Skeletal muscle cell (primary cell): Measurements from ENCODE around the gene COL4A3.

Experiments used
- DNase-seq: peaks from one replicate; pipeline ENCODE4 v3.0.0-alpha.2; 2010; ENCODE audit warnings: low read depth
- H3K4me3 ChIP-seq: 2 replicates; pipeline ENCODE4 v1.5.1; 2011; ENCODE audit warnings: low read depth, mild to moderate bottlenecking, control low read depth, low read length, moderate library complexity

COL4A3 gene

DNA sequence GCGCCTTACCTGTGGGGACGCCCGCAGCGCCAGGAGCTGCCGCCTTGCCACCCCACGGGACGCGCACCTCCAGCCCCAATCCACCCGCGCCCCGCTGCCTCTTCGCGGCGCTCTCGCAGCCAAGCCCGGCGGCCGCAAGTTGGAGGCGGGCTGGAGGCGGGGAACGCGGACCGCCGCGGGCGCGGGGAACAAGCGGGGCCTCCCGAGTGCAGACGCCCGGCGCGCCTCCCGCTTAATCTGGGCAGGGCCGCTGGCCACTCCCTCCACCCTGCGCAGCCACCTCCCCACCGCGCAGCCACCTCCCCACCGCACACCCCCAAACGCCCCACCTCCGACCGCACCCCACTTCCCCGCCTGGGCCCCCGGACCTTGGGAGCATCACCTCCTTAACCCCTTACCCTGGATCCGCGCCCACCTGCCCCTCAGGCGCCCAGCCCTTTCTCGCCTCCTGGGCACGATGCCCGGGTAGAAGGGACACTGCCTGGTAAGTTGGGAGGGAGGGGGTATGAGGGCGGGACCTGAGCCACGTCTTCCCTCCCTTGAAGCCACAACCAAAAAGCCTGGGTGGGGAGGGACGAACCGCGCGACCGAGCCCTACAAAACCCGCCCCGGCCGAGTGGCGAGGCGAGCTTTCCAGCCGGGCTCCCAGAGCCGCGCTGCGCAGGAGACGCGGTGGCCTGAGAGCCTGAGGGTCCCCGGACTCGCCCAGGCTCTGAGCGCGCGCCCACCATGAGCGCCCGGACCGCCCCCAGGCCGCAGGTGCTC is at the start of gene COL4A3, which contains the start of gene COL4A4:
Gene COL4A3 (plus strand): TSS at position 627 of the 765 bp plus-strand sequence. CDS start 103 bp downstream, at position 730.
Gene COL4A4 (minus strand): TSS at position 208 of the 765 bp plus-strand sequence. CDS start 16,722 bp downstream, outside the sequence.
- no peak for DNase-seq
- peak within 1 kb of the TSS; percentile 44 for H3K4me3 ChIP-seq

DNA sequence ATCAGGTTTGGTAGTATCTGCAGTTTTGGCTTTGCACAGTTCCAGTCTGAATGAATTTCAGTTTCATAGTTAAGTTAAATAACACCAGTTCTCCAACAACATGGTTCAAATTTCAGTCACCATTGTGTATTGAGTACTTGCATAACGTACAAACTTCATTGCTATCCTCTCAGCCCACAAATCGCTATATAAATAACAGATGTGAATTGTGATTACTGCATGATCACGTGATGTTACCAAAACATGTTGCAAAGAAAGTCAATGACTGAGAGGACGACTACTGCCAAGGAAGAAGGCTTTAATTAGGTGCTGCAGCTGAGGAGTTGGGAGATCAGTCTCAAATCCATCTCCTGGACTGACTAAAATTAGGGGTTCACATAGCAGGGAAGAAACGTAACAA is 48.7 kb upstream of the COL4A3 start:
- DNase-seq = peak; percentile 18

DNA sequence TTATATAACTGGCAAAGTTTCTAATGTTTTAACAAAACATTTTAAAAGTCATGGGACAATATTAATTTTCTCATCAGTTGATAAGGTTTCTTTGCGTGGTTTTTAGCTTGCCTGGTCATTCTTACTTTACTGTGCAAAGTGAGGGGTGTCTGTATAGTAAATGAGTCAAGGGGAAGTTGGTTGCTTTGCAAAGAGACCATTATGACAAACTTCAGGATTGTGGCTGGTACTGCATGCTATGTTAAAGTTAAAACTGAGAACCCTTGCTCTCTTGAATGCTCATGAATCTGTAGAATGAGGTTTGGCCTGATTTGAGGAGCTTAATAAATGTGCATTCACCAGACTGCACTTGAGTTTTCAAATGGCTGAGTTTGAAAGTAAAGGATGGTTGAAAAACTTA is 47.4 kb upstream of the COL4A3 start:
- no peak overlapping the region for H3K4me3 ChIP-seq
- DNase-seq = no peak

More for the DNA sequence above, 48.7 kb upstream of the COL4A3 start:
- no peak overlapping the region for H3K4me3 ChIP-seq

GRCh38 chr2:227117852-227118251 is 46.6 kb upstream of the COL4A3 start:
- H3K4me3 ChIP-seq = no peak overlapping the region
- no peak for DNase-seq

- H3K4me3 ChIP-seq = no peak overlapping the region
- DNase-seq = no peak
These were observed 46.1 kb upstream of the COL4A3 start for GRCh38 chr2:227118353-227118752.

- no peak for DNase-seq
- no peak overlapping the region for H3K4me3 ChIP-seq
These were observed 40.7 kb upstream of the COL4A3 start for GRCh38 chr2:227123697-227124096.

- no peak overlapping the region for H3K4me3 ChIP-seq
- no peak for DNase-seq
These were observed 39.6 kb upstream of the COL4A3 start for GRCh38 chr2:227124811-227125210.

DNA sequence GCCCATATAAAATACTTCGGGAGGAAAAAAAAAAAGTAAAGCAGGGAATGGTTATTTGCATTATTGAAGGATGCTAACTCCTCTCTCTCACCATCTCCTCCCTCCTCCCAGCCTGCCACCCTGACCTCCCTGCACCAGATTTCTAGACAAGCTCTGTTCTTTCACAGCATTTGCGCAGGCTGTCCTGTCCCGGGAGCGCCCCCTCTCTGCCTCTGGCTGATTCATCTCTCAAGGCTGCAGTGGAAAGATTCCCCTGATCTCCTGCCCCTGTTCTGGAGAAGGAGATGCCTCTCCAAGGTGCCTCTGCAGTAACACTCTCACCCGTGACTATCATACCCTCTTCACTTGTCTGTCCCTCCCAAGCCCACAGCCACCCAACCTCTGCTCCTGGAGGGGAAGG is 38.9 kb upstream of the COL4A3 start:
- DNase-seq = no peak
- H3K4me3 ChIP-seq = no peak overlapping the region

DNA sequence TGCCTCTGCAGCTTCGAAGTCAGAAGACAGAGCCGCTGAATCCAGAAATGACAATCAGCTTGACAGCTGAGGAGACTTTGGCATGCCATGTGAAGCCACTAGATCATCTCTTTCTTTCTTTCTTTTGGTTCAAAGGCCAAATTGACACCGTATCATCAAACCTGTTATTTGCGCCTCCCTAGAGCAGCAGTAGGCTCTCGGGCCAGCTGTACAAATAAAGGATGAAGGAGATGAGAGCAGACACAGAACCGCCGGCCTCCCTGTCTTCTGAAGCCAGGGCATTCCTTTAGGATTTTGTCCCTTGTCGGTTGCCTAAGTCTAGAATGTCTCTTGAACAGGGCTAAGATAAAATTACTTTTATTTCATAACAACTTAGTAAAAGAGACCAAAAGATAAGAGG is 37.2 kb upstream of the COL4A3 start:
- DNase-seq = no peak
- H3K4me3 ChIP-seq = no peak overlapping the region

- DNase-seq = no peak
- no peak overlapping the region for H3K4me3 ChIP-seq
These were observed 33.8 kb upstream of the COL4A3 start for GRCh38 chr2:227130636-227131035.

- H3K4me3 ChIP-seq = no peak overlapping the region
- no peak for DNase-seq
These were observed 31.4 kb upstream of the COL4A3 start for GRCh38 chr2:227132986-227133385.

GRCh38 chr2:227134591-227134990 is 29.8 kb upstream of the COL4A3 start:
- DNase-seq = no peak
- no peak overlapping the region for H3K4me3 ChIP-seq

DNA sequence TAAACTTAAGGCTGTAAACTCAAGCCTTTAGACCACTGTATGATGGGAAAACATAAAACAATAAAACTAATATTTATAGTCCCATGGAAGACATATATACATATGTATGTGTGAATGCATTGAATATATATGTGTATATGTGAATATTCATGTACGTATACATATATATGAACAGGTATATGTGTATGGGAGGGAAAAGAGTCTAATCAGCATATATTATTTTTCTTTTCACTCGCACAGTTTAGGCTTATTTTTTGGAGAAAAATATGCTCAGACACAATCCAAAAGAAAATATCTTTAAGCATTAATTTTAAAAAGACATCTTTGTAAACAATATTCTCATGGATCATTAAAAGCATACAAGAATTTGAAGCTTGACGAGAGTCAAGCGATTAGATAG is 23.1 kb upstream of the COL4A3 start:
- DNase-seq = no peak
- no peak overlapping the region for H3K4me3 ChIP-seq

GRCh38 chr2:227143895-227144294 is 20.5 kb upstream of the COL4A3 start:
- DNase-seq = no peak

GRCh38 chr2:227146456-227146855 is 18.0 kb upstream of the COL4A3 start:
- no peak overlapping the region for H3K4me3 ChIP-seq
- no peak for DNase-seq

More at GRCh38 chr2:227143895-227144294, 20.5 kb upstream of the COL4A3 start:
- no peak overlapping the region for H3K4me3 ChIP-seq

DNA sequence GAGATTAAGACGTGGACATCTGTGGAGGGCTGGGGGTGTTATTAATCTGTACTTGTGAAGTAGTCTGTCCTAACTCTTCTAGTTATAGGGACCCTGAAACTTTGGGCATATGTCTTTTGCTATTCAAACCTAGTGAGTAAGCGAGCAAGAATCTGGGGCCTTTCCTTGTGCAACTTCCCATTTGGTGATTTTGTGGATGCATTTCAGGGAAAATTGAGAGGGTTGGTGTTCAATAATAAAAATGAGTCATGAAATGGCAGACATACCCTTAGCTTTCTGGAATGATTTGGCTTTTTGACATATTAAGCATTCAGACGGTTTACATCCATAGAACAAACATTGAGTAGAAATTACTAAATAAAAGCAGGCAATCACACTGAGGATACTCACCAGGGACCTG is 17.4 kb upstream of the COL4A3 start:
- DNase-seq = peak; percentile 38

DNA sequence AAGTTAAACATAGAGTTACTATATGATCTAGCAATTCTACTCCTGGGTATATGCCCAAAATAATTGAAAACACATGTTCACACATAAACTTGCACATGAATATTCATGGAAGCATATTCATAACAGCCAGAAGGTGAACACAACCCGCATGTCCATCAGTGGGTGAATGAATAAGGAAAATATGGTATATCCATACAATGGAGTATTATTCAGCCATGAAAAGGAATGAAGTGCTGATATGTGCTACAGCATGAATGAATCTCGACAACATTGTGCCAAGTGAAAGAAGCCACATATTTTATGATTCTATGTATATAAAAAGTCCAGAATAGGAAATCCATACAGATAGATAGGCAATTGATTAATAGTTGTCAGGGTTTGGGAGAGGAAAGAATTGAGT is 16.3 kb upstream of the COL4A3 start:
- no peak for DNase-seq
- no peak overlapping the region for H3K4me3 ChIP-seq

More for the DNA sequence above, 17.4 kb upstream of the COL4A3 start:
- no peak overlapping the region for H3K4me3 ChIP-seq

GRCh38 chr2:227150222-227150936 is 14.0 kb upstream of the COL4A3 start:
- no peak for DNase-seq
- no peak overlapping the region for H3K4me3 ChIP-seq

DNA sequence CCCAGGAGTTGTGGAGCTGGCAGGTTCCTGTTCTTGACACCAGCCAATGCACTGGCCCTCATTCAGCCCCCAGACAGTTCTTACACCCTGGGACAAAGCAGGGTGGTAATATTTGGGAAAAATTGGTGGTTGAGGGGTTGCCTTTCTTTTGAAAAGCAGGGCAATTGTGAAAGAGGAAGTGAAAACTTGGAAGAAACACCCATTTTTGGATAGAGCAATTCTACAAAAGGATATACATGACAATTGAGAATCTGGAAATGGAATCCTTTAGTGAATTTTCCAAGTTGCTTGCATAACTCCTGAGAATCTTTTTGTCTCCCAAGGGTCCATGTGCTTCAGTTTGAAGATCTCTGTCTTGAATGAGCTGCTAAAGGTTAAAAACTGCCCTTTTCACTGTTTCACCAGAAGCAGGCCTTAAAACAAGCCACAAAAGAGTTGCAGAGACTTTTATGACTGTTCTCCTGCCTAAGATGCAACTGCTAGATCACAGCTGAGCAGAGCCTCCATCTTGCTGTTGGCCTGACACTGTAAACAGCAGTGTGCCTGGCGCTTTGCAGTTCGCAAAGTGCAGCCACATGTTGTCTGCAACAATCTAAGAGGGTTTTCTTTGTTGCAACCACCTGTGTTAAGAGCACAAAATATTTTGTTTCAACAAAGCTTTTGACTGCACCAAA is 12.2 kb upstream of the COL4A3 start:
- DNase-seq = peak; percentile 44

DNA sequence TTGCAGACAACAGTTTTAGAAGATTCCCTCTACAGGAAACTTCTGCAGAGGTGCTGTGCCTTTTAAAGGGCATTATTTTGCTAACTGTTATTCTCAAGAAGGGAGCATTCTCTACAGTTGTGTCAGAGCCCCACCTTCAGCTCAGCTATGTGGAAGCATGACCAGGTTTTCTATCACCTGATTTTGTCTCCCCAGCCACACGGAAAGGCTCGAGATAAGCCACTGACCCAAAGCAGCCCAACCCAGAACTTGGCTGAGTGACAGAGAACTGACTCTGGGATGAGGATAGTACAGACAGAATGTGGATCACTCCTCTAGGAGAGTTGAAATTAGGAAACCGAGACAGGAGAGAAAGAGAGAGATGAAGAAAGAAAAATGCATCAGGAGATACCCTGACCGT is 11.1 kb upstream of the COL4A3 start:
- H3K4me3 ChIP-seq = no peak overlapping the region
- no peak for DNase-seq

More for the DNA sequence above, 12.2 kb upstream of the COL4A3 start:
- H3K4me3 ChIP-seq = no peak overlapping the region
